ENCODE results near the gene CAMK4. TPM values are rescaled to one million over a fixed set of nuclear protein-coding genes. Genes with fewer than 3 reads are reported as not detected.

Gene CAMK4
- total RNA-seq, 1 donor = 89.3 TPM

GRCh38 chr5:111422245-111422644 is 198.1 kb downstream of the CAMK4 start:
- H3K4me3 ChIP-seq (ENCODE audit: low read length) = no peak overlapping the region
- no peaks in the 10 kb centered on the region for H3K27me3 ChIP-seq (ENCODE audit: insufficient read depth, low read length)
- H3K4me1 ChIP-seq (ENCODE audit: insufficient read depth, low read length) = no peaks in the 10 kb centered on the region
- H3K9me3 ChIP-seq (ENCODE audit: low read depth, low read length) = no peaks in the 10 kb centered on the region

GRCh38 chr5:111422747-111423720 is 198.8 kb downstream of the CAMK4 start:
- Histone ChIP-seq H3K4me1 (ENCODE audit: insufficient read depth, low read length) (no peaks in the 10 kb centered on the region), H3K4me3 (ENCODE audit: low read length) (no peak overlapping the region), H3K27me3 (ENCODE audit: insufficient read depth, low read length) (no peaks in the 10 kb centered on the region), H3K9me3 (ENCODE audit: low read depth, low read length) (no peaks in the 10 kb centered on the region)

- H3K4me1 ChIP-seq (ENCODE audit: insufficient read depth, low read length) = no peaks in the 10 kb centered on the region
- no peaks in the 10 kb centered on the region for H3K9me3 ChIP-seq (ENCODE audit: low read depth, low read length)
- no peak overlapping the region for H3K4me3 ChIP-seq (ENCODE audit: low read length)
- no peaks in the 10 kb centered on the region for H3K27me3 ChIP-seq (ENCODE audit: insufficient read depth, low read length)
Measured at GRCh38 chr5:111425205-111425604, 201.0 kb downstream of the CAMK4 start.

- Histone ChIP-seq H3K4me3 (ENCODE audit: low read length) (no peak overlapping the region), H3K9me3 (ENCODE audit: low read depth, low read length) (no peaks in the 10 kb centered on the region), H3K4me1 (ENCODE audit: insufficient read depth, low read length) (no peaks in the 10 kb centered on the region), H3K27me3 (ENCODE audit: insufficient read depth, low read length) (no peaks in the 10 kb centered on the region)
Measured at GRCh38 chr5:111427762-111428161, 203.6 kb downstream of the CAMK4 start.

GRCh38 chr5:111432883-111433536 is 208.8 kb downstream of the CAMK4 start:
- Histone ChIP-seq H3K4me1 (ENCODE audit: insufficient read depth, low read length) (no peaks in the 10 kb centered on the region), H3K9me3 (ENCODE audit: low read depth, low read length) (no peaks in the 10 kb centered on the region), H3K4me3 (ENCODE audit: low read length) (no peak overlapping the region), H3K27me3 (ENCODE audit: insufficient read depth, low read length) (no peaks in the 10 kb centered on the region)

GRCh38 chr5:111434800-111435199 is 210.6 kb downstream of the CAMK4 start:
- Histone ChIP-seq H3K9me3 (ENCODE audit: low read depth, low read length) (no peaks in the 10 kb centered on the region), H3K27me3 (ENCODE audit: insufficient read depth, low read length) (no peaks in the 10 kb centered on the region), H3K4me1 (ENCODE audit: insufficient read depth, low read length) (no peaks in the 10 kb centered on the region), H3K4me3 (ENCODE audit: low read length) (no peak overlapping the region)

- no peaks in the 10 kb centered on the region for H3K27me3 ChIP-seq (ENCODE audit: insufficient read depth, low read length)
- H3K4me1 ChIP-seq (ENCODE audit: insufficient read depth, low read length) = no peaks in the 10 kb centered on the region
Measured at GRCh38 chr5:111439473-111440075, 215.4 kb downstream of the CAMK4 start.

GRCh38 chr5:111447099-111447498 is 222.9 kb downstream of the CAMK4 start:
- Histone ChIP-seq H3K4me1 (ENCODE audit: insufficient read depth, low read length) (no peaks in the 10 kb centered on the region), H3K4me3 (ENCODE audit: low read length) (no peak overlapping the region), H3K9me3 (ENCODE audit: low read depth, low read length) (no peaks in the 10 kb centered on the region), H3K27me3 (ENCODE audit: insufficient read depth, low read length) (no peaks in the 10 kb centered on the region)

More at GRCh38 chr5:111439473-111440075, 215.4 kb downstream of the CAMK4 start:
- Histone ChIP-seq H3K9me3 (ENCODE audit: low read depth, low read length) (no peaks in the 10 kb centered on the region), H3K4me3 (ENCODE audit: low read length) (no peak overlapping the region)

- Histone ChIP-seq H3K9me3 (ENCODE audit: low read depth, low read length) (no peaks in the 10 kb centered on the region), H3K4me1 (ENCODE audit: insufficient read depth, low read length) (no peaks in the 10 kb centered on the region), H3K27me3 (ENCODE audit: insufficient read depth, low read length) (no peaks in the 10 kb centered on the region), H3K4me3 (ENCODE audit: low read length) (no peak overlapping the region)
Measured at GRCh38 chr5:111447822-111448221, 223.6 kb downstream of the CAMK4 start.

- Histone ChIP-seq H3K4me3 (ENCODE audit: low read length) (no peak overlapping the region), H3K9me3 (ENCODE audit: low read depth, low read length) (no peaks in the 10 kb centered on the region), H3K4me1 (ENCODE audit: insufficient read depth, low read length) (no peaks in the 10 kb centered on the region), H3K27me3 (ENCODE audit: insufficient read depth, low read length) (no peaks in the 10 kb centered on the region)
Measured at GRCh38 chr5:111453295-111453694, 229.1 kb downstream of the CAMK4 start.

- Histone ChIP-seq H3K4me3 (ENCODE audit: low read length) (no peak overlapping the region), H3K9me3 (ENCODE audit: low read depth, low read length) (no peaks in the 10 kb centered on the region), H3K4me1 (ENCODE audit: insufficient read depth, low read length) (no peaks in the 10 kb centered on the region), H3K27me3 (ENCODE audit: insufficient read depth, low read length) (no peaks in the 10 kb centered on the region)
Measured at GRCh38 chr5:111453747-111454146, 229.6 kb downstream of the CAMK4 start.

GRCh38 chr5:111454198-111454622 is 230.0 kb downstream of the CAMK4 start:
- Histone ChIP-seq H3K4me1 (ENCODE audit: insufficient read depth, low read length) (no peaks in the 10 kb centered on the region), H3K4me3 (ENCODE audit: low read length) (no peak overlapping the region), H3K27me3 (ENCODE audit: insufficient read depth, low read length) (no peaks in the 10 kb centered on the region), H3K9me3 (ENCODE audit: low read depth, low read length) (no peaks in the 10 kb centered on the region)

- H3K27me3 ChIP-seq (ENCODE audit: insufficient read depth, low read length) = no peaks in the 10 kb centered on the region
- H3K9me3 ChIP-seq (ENCODE audit: low read depth, low read length) = no peaks in the 10 kb centered on the region
- H3K4me1 ChIP-seq (ENCODE audit: insufficient read depth, low read length) = no peaks in the 10 kb centered on the region
- no peak overlapping the region for H3K4me3 ChIP-seq (ENCODE audit: low read length)
Measured at GRCh38 chr5:111454776-111455175, 230.6 kb downstream of the CAMK4 start.

GRCh38 chr5:111461255-111461671 is 237.1 kb downstream of the CAMK4 start:
- Histone ChIP-seq H3K27me3 (ENCODE audit: insufficient read depth, low read length) (no peaks in the 10 kb centered on the region), H3K4me3 (ENCODE audit: low read length) (no peak overlapping the region), H3K4me1 (ENCODE audit: insufficient read depth, low read length) (no peaks in the 10 kb centered on the region), H3K9me3 (ENCODE audit: low read depth, low read length) (no peaks in the 10 kb centered on the region)

- no peaks in the 10 kb centered on the region for H3K27me3 ChIP-seq (ENCODE audit: insufficient read depth, low read length)
- H3K4me3 ChIP-seq (ENCODE audit: low read length) = no peak overlapping the region
- no peaks in the 10 kb centered on the region for H3K9me3 ChIP-seq (ENCODE audit: low read depth, low read length)
- H3K4me1 ChIP-seq (ENCODE audit: insufficient read depth, low read length) = no peaks in the 10 kb centered on the region
Measured at GRCh38 chr5:111461934-111462333, 237.8 kb downstream of the CAMK4 start.
